NCI-H82 (cell line): ENCODE results near the gene SLC30A10.
A peak's percentile ranks its signal among the peaks of the same experiment; 100 is the strongest.
"Not testable (repeated sequence)": the region's sequence is repeated elsewhere in the genome, so short reads cannot be mapped to it uniquely, and the experiment has no call there.

Experiments
- DNase-seq: peaks from one replicate; lab custom pipeline; 2025; lab: John Stamatoyannopoulos, UW

The SLC30A10 gene

GRCh38 chr1:219927956-219928790 lies at the start of gene SLC30A10:
Gene SLC30A10, minus strand, starts transcription at chr1:219928557. Its CDS starts 117 bp downstream, at chr1:219928440.
- DNase-seq, result peak; percentile 69

- DNase-seq, result no peak
These were observed 44.9 kb upstream of the SLC30A10 start for GRCh38 chr1:219973213-219973612.

- no peak for DNase-seq
These were observed 39.0 kb upstream of the SLC30A10 start for GRCh38 chr1:219967361-219967760.

GRCh38 chr1:219966071-219966349 lies 37.7 kb upstream of the SLC30A10 start:
- no peak for DNase-seq

- DNase-seq, result peak; percentile 91
These were observed 37.1 kb upstream of the SLC30A10 start for GRCh38 chr1:219965285-219966070.

GRCh38 chr1:219963432-219963831 lies 35.1 kb upstream of the SLC30A10 start:
- DNase-seq, result no peak

- DNase-seq, result no peak
These were observed 33.3 kb upstream of the SLC30A10 start for GRCh38 chr1:219961684-219962083.

- DNase-seq, result no peak
These were observed 31.3 kb upstream of the SLC30A10 start for GRCh38 chr1:219959540-219960203.

- no peak for DNase-seq
These were observed 30.6 kb upstream of the SLC30A10 start for GRCh38 chr1:219958875-219959417.

- no peak for DNase-seq
These were observed 26.5 kb upstream of the SLC30A10 start for GRCh38 chr1:219954736-219955421.

GRCh38 chr1:219954052-219954451 lies 25.7 kb upstream of the SLC30A10 start:
- no peak for DNase-seq

- no peak for DNase-seq
These were observed 24.0 kb upstream of the SLC30A10 start for GRCh38 chr1:219952361-219952760.

- not testable (repeated sequence) for DNase-seq
These were observed 20.9 kb upstream of the SLC30A10 start for GRCh38 chr1:219949227-219949626.

- not testable (repeated sequence) for DNase-seq
These were observed 20.4 kb upstream of the SLC30A10 start for GRCh38 chr1:219948766-219949165.

GRCh38 chr1:219945795-219946194 lies 17.4 kb upstream of the SLC30A10 start:
- no peak for DNase-seq

- no peak for DNase-seq
These were observed 13.1 kb upstream of the SLC30A10 start for GRCh38 chr1:219941179-219942118.

GRCh38 chr1:219940707-219941106 lies 12.3 kb upstream of the SLC30A10 start:
- DNase-seq, result no peak

GRCh38 chr1:219938706-219939105 lies 10.3 kb upstream of the SLC30A10 start:
- peak; percentile 50 for DNase-seq

GRCh38 chr1:219933763-219934162 lies 5.4 kb upstream of the SLC30A10 start:
- DNase-seq, result not testable (repeated sequence)

GRCh38 chr1:219931033-219931432 lies 2.7 kb upstream of the SLC30A10 start:
- DNase-seq, result no peak

- DNase-seq, result no peak
These were observed 398 bp upstream of the SLC30A10 start for GRCh38 chr1:219928791-219929118.
